GM23248 (cell line): ENCODE data around the gene APAF1. TPM values are rescaled to one million over a fixed set of nuclear protein-coding genes. Genes with fewer than 3 reads are reported as not detected.

Experiments used
- DNase-seq: peaks from one replicate; pipeline ENCODE4 v3.0.0-alpha.2; 2015
- H2AFZ ChIP-seq: fragments of 200-600 bp; sonication (generic); 2 replicates; pipeline ENCODE4 v1.6.1; 2016; ENCODE audit warnings: antibody characterized with exemption
- H3F3A ChIP-seq: fragments of 200-600 bp; sonication (generic); 2 replicates; pipeline ENCODE4 v1.6.1; 2016; ENCODE audit warnings: mild to moderate bottlenecking, antibody characterized with exemption, mixed run types; ENCODE audit not compliant: insufficient read depth
- H3K27ac ChIP-seq: fragments of 200-600 bp; sonication (generic); 2 replicates; pipeline ENCODE4 v1.5.1; 2016; ENCODE audit warnings: mild to moderate bottlenecking
- H3K27me3 ChIP-seq: fragments of 200-600 bp; sonication (generic); replicated peaks from 2 replicates; pipeline ENCODE4 v1.6.1; 2016; ENCODE audit warnings: mild to moderate bottlenecking; ENCODE audit not compliant: insufficient read depth
- H3K36me3 ChIP-seq: fragments of 200-600 bp; sonication (generic); 2 replicates; pipeline ENCODE4 v1.6.1; 2016; ENCODE audit warnings: low read depth, mild to moderate bottlenecking
- H3K4me1 ChIP-seq: fragments of 200-600 bp; sonication (generic); 2 replicates; pipeline ENCODE4 v1.6.1; 2016; ENCODE audit warnings: mild to moderate bottlenecking; ENCODE audit not compliant: insufficient read depth
- H3K4me2 ChIP-seq: fragments of 200-600 bp; sonication (generic); one replicate; pipeline ENCODE4 v1.6.1; 2016; ENCODE audit warnings: mild to moderate bottlenecking; ENCODE audit not compliant: unreplicated experiment
- H3K4me3 ChIP-seq: fragments of 200-600 bp; sonication (generic); 2 replicates; pipeline ENCODE4 v1.5.1; 2016; ENCODE audit warnings: mild to moderate bottlenecking
- H3K79me2 ChIP-seq: fragments of 200-600 bp; sonication (generic); 2 replicates; pipeline ENCODE4 v1.6.1; 2016; ENCODE audit warnings: mild to moderate bottlenecking; ENCODE audit not compliant: insufficient read depth
- H3K9ac ChIP-seq: fragments of 200-600 bp; sonication (generic); 2 replicates; pipeline ENCODE4 v1.6.1; 2016; ENCODE audit warnings: mild to moderate bottlenecking
- H3K9me2 ChIP-seq: fragments of 200-600 bp; sonication (generic); 2 replicates; pipeline ENCODE4 v1.6.1; 2016; ENCODE audit warnings: mixed run types, mild to moderate bottlenecking, moderate library complexity; ENCODE audit not compliant: insufficient read depth
- H3K9me3 ChIP-seq: fragments of 200-600 bp; sonication (generic); one replicate; pipeline ENCODE4 v1.6.1; 2017; ENCODE audit warnings: low read depth
- H4K20me1 ChIP-seq: fragments of 200-600 bp; sonication (generic); 2 replicates; pipeline ENCODE4 v1.6.0; 2016; ENCODE audit not compliant: insufficient read depth
- EZH2 ChIP-seq: fragments of 200-600 bp; sonication (generic); IDR thresholded peaks from 2 replicates; pipeline ENCODE4 v1.6.1; 2018; ENCODE audit warnings: antibody characterized with exemption, mild to moderate bottlenecking; ENCODE audit not compliant: insufficient read depth, poor library complexity, severe bottlenecking
- EZH2phosphoT487 ChIP-seq: fragments of 200-600 bp; sonication (generic); IDR thresholded peaks from 2 replicates; pipeline ENCODE4 v1.6.1; 2018; ENCODE audit warnings: antibody characterized with exemption, moderate library complexity, mild to moderate bottlenecking, low read depth; ENCODE audit not compliant: insufficient read depth
- WGBS, 2 experiments: methylation state at CpG; one replicate each; pipeline ENCODE4 v1.1.6; 2015 to 2017; ENCODE audit warnings: low lambda C conversion rate in 2 of 2, low coverage in 1 of 2; ENCODE audit errors: missing lambda C conversion rate in 2 of 2; 5-methylcytosine and 5-hydroxymethylcytosine counted together
- in situ Hi-C: fragments of 300-500 bp; cut with MboI; formaldehyde crosslinking; loops from 2 replicates; pipeline ENCODE4 v1.15.0; 2020
- polyA plus RNA-seq: library from polyadenylated mRNA; unstranded; fragments of >200 nt; fragmentation: Nextera tagmentation; extraction: Ambion mirVana; gene quantifications from 2 replicates; pipeline ENCODE4 v1.2.1, GENCODE V29; 2016
- total RNA-seq: library from RNA; depleted of rRNA; stranded (reverse); fragments of >200 nt; shearing (Covaris generic); gene quantifications from 2 replicates; pipeline ENCODE4 v1.2.3, GENCODE V29; 2014

APAF1 gene
- total and polyA plus RNA-seq, 2 experiments from 2014 or later: 8.3 to 24.5 TPM

DNA sequence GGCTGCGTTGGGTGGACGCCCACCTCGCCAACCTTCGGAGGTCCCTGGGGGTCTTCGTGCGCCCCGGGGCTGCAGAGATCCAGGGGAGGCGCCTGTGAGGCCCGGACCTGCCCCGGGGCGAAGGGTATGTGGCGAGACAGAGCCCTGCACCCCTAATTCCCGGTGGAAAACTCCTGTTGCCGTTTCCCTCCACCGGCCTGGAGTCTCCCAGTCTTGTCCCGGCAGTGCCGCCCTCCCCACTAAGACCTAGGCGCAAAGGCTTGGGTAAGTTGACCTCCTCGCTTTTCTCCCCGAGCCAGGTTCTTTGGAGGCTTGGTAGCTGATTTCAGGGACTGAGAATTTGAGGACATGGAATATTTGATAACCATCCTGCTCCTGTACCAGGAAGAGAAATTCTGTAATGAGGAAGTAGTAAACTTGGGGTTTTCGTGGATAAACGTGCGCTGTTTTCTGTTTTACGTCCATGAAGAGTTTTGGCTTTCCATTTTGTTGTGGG, 530 bp downstream of the APAF1 start:
- Histone ChIP-seq H3K9me2 (no peaks in the 10 kb centered on the region), H3K79me2 (peaks cover 95% of the 10 kb centered on the region), H3K27me3 (no peaks in the 10 kb centered on the region), H3F3A (peaks cover 9% of the 10 kb centered on the region), H2AFZ (peak overlapping the region; percentile 77), H3K9ac (peak overlapping the region; percentile 99), H3K4me2 (peak overlapping the region; percentile 93), H3K4me1 (peaks cover 21% of the 10 kb centered on the region), H3K27ac (peak overlapping the region; percentile 99), H3K9me3 (no peaks in the 10 kb centered on the region), H3K4me3 (peak overlapping the region; percentile 86), H4K20me1 (no peaks in the 10 kb centered on the region), H3K36me3 (peaks cover 13% of the 10 kb centered on the region)
- peak; percentile 48 for DNase-seq
- in situ Hi-C loops: loop anchor here (10.0 kb wide), 1 partner anchor 221 kb away; no protein-coding TSS in a partner anchor
- TF ChIP-seq EZH2phosphoT487 (no peak), EZH2 (no peak)
- WGBS, 2 experiments: 2% methylated on average over 19 to 20 of the region's 24 CpGs

DNA sequence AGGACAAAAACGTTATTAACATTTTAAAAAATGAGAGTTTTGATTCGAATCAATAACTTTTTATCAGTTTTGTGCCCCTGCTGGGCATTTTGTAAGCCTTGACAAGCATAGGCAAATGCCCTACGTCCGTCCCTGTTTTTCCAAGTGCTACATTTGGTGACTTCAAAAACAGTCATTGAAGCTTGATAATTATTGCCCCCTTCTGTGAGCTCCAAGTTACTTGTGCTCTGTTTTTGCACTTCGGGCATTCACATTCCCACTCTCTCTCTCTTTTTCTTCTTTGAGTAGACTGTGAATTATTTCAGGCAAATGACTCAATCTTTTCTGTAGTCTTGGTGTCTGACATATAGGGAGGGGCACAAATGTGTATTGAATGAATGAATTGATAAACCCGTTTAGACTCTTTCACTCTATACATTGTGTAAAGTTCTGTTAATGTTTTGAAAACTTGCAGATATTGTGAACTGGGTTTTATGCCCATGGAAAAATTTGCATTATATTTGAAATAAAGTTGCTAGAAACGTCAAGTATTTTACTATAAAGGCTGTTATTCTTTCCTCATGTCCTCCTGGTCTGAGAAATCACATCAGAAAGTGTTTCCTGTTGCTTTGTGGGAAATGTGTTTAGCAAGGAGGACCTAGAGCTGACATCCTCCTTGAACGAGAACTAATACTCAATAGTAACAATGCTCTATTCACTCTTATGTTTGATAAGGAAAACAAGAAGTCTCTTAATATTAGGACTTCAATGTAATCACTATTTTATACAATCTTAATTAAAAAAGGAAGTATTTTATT, 1.4 kb downstream of the APAF1 start:
- Histone ChIP-seq H3K27ac (peak overlapping the region; percentile 99), H2AFZ (peak overlapping the region; percentile 77), H3K27me3 (no peaks in the 10 kb centered on the region), H3K9ac (peak overlapping the region; percentile 99), H3K79me2 (peaks cover 94% of the 10 kb centered on the region), H3F3A (peaks cover 9% of the 10 kb centered on the region), H3K36me3 (peaks cover 20% of the 10 kb centered on the region), H4K20me1 (no peaks in the 10 kb centered on the region), H3K9me2 (no peaks in the 10 kb centered on the region), H3K4me2 (peak overlapping the region; percentile 93), H3K4me3 (peak overlapping the region; percentile 86), H3K9me3 (no peaks in the 10 kb centered on the region), H3K4me1 (peaks cover 20% of the 10 kb centered on the region)
- TF ChIP-seq EZH2 (no peak), EZH2phosphoT487 (no peak)
- peak; percentile 63 for DNase-seq
- in situ Hi-C loops: loop anchor here (10.0 kb wide), 1 partner anchor 222 kb away; no protein-coding TSS in a partner anchor
- 0 to 1% methylated on average over 8 of the region's 8 CpGs for WGBS, 2 experiments

DNA sequence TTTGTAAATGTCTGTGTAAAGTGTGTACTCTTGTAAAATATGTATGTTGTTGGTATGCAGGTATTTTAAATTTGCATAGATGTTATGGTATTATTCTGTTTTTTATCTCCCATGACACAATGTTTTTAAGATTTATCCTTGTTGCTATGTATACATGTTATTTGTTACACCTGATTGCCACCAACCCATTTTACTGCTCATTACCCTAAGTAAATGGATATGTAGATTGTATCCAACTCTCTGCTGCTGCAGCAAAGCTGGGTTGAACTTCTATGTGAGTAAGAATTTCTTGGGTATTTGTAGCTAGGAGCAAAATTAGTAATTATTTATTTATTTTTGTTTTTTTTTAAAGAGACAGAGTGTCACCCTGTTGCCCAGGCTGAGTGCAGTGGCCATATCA, 6.2 kb downstream of the APAF1 start:
- H3K9ac ChIP-seq: no peak overlapping the region
- H3K79me2 ChIP-seq: peaks cover 87% of the 10 kb centered on the region
- TF ChIP-seq EZH2phosphoT487 (no peak), EZH2 (no peak)
- DNase-seq: peak; percentile 30
- H3K27ac ChIP-seq: no peak overlapping the region
- no peaks in the 10 kb centered on the region for H3K27me3 ChIP-seq
- in situ Hi-C loops: no loop called here
- no peak overlapping the region for H3K4me2 ChIP-seq
- peaks cover 33% of the 10 kb centered on the region for H3K36me3 ChIP-seq
- H3K9me2 ChIP-seq: no peaks in the 10 kb centered on the region
- no peak overlapping the region for H3K4me3 ChIP-seq
- H3K9me3 ChIP-seq: no peaks in the 10 kb centered on the region
- no peak overlapping the region for H2AFZ ChIP-seq
- H4K20me1 ChIP-seq: no peaks in the 10 kb centered on the region
- no peaks in the 10 kb centered on the region for H3F3A ChIP-seq
- peaks cover 4% of the 10 kb centered on the region; the same call in 1 of the 2 replicates for H3K4me1 ChIP-seq

- Histone ChIP-seq H3K4me3 (no peak overlapping the region), H3K9me3 (no peaks in the 10 kb centered on the region), H3K27me3 (no peaks in the 10 kb centered on the region), H3K4me1 (no peaks in the 10 kb centered on the region), H3K9ac (no peak overlapping the region), H3K4me2 (no peak overlapping the region), H2AFZ (no peak overlapping the region), H3K27ac (no peak overlapping the region), H3K79me2 (peaks cover 76% of the 10 kb centered on the region), H4K20me1 (no peaks in the 10 kb centered on the region), H3K36me3 (peaks cover 39% of the 10 kb centered on the region), H3F3A (no peaks in the 10 kb centered on the region), H3K9me2 (no peaks in the 10 kb centered on the region)
- in situ Hi-C loops: no loop called here
- TF ChIP-seq EZH2phosphoT487 (no peak), EZH2 (no peak)
- peak; percentile 78 for DNase-seq
- 96 to 97% methylated on average over 1 of the region's 1 CpG for WGBS, 2 experiments
Observed at GRCh38 chr12:98653866-98654493, 8.9 kb downstream of the APAF1 start.
